CD4-positive, alpha-beta T cell treated with Interferon gamma for 1 hour (primary cell): ENCODE measurements around the gene KASH5.

Experiments
- DNase-seq: peaks from one replicate; pipeline ENCODE4 v3.0.0-alpha.2; 2020

Gene KASH5

GRCh38 chr19:49461656-49462055 lies 73.6 kb downstream of the KASH5 start:
- no peak for DNase-seq

- DNase-seq, result no peak
These were observed 74.4 kb downstream of the KASH5 start for GRCh38 chr19:49462492-49462891.

GRCh38 chr19:49463960-49464740 lies 76.1 kb downstream of the KASH5 start:
- DNase-seq, result no peak

- DNase-seq, result no peak
These were observed 77.3 kb downstream of the KASH5 start for GRCh38 chr19:49465371-49465770.
